ENCODE measurements around the gene CD40LG.

DNA sequence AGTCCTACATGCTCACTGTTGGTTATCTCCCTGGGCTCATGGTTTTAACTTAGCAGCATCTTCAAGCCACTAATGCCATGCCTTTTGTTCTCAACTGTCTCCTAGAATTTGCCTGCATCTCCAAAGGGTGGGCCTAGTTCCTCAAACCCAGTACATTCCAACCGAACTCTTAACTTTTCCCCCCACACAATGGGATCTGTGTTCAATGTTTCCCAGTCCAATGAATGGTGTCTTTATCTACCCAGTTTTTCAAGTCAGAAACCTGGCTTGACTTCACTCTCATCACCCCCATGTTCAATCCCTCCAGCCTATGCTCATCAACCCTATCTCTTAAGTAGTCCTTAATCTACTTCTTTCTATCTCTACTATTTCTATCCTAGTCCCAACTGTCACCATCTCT lies 12.9 kb downstream of the CD40LG start:
- TF ChIP-seq POLR2A (IDR thresholded peaks at IDR 0.05) (no peak), CTCF (IDR thresholded peaks at IDR 0.05) (no peak)
